ENCODE results near the gene OR10A3. TPM values are rescaled to one million over a fixed set of nuclear protein-coding genes. Genes with fewer than 3 reads are reported as not detected.

Gene OR10A3
- total RNA-seq, 1 experiment from 2014 or later: not detected

GRCh38 chr11:7949934-7950333, 8.4 kb upstream of the OR10A3 start:
- no peak overlapping the region for H3K27ac ChIP-seq (ENCODE audit: low read depth, low read length, poor library complexity, severe bottlenecking)

DNA sequence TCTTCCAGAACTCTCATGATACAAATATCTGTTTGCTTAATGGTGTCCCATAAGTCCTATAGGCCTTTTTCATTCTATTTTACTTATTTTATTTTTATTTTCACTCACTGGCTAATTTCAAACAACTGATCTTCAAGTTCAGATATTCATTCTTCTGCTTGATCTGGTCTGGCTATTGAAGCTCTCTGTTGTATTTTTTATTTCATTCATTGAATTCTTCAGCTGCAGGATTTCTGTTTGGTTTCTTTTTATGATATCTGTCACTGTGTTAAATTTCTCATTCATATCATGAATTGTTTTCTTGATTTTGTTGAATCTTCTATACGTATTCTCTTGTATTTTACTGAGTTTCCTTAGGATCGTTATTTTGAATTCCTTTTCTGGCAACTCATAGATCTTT, 2.6 kb upstream of the OR10A3 start:
- no TSS peak for BruUV-seq (replicated peaks)
- TF ChIP-seq EZH2 (IDR thresholded peaks at IDR 0.05; ENCODE audit: borderline replicate concordance, low read depth, low read length, poor library complexity, severe bottlenecking): no peak
- TF ChIP-seq, protein P1, sequence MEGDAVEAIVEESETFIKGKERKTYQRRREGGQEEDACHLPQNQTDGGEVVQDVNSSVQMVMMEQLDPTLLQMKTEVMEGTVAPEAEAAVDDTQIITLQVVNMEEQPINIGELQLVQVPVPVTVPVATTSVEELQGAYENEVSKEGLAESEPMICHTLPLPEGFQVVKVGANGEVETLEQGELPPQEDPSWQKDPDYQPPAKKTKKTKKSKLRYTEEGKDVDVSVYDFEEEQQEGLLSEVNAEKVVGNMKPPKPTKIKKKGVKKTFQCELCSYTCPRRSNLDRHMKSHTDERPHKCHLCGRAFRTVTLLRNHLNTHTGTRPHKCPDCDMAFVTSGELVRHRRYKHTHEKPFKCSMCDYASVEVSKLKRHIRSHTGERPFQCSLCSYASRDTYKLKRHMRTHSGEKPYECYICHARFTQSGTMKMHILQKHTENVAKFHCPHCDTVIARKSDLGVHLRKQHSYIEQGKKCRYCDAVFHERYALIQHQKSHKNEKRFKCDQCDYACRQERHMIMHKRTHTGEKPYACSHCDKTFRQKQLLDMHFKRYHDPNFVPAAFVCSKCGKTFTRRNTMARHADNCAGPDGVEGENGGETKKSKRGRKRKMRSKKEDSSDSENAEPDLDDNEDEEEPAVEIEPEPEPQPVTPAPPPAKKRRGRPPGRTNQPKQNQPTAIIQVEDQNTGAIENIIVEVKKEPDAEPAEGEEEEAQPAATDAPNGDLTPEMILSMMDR (conservative IDR thresholded peaks at IDR 0.05; ENCODE audit: low read depth, low read length): no peak
- Histone ChIP-seq H3K4me1 (ENCODE audit: insufficient read depth, low read length, poor library complexity, severe bottlenecking) (no peaks in the 10 kb centered on the region), H3K27me3 (replicated peaks; ENCODE audit: insufficient read depth, low read depth, low read length, poor library complexity) (peaks cover 15% of the 10 kb centered on the region), H3K27ac (ENCODE audit: low read depth, low read length, poor library complexity, severe bottlenecking) (no peak overlapping the region), H3K36me3 (ENCODE audit: insufficient read depth, low read length, poor library complexity, severe bottlenecking) (no peaks in the 10 kb centered on the region), H3K4me3 (ENCODE audit: low read depth, low read length, poor library complexity, severe bottlenecking) (no peak overlapping the region), H3K9me3 (ENCODE audit: low read depth, low read length, poor library complexity, severe bottlenecking) (no peaks in the 10 kb centered on the region)
- ChIA-PET POLR2A (ENCODE audit: low non-redundant PET) (interaction anchor here (0.8 kb wide), 1 partner anchor 588 kb away, joined by 4 read pairs; no protein-coding TSS in a partner anchor), CTCF (no interaction called here)
- intact Hi-C loops (cut with micrococcal nuclease; ENCODE audit: unreplicated experiment): no loop called here
- no peak for DNase-seq (ENCODE audit: low spot score)

More at GRCh38 chr11:7949934-7950333, 8.4 kb upstream of the OR10A3 start:
- no peak for DNase-seq (ENCODE audit: low spot score)
- TF ChIP-seq EZH2 (IDR thresholded peaks at IDR 0.05; ENCODE audit: borderline replicate concordance, low read depth, low read length, poor library complexity, severe bottlenecking): no peak
- TF ChIP-seq, protein P1 (conservative IDR thresholded peaks at IDR 0.05; ENCODE audit: low read depth, low read length): no peak
- ChIA-PET CTCF (no interaction called here), POLR2A (ENCODE audit: low non-redundant PET) (no interaction called here)
- no peaks in the 10 kb centered on the region for H3K4me1 ChIP-seq (ENCODE audit: insufficient read depth, low read length, poor library complexity, severe bottlenecking)
- H3K9me3 ChIP-seq (ENCODE audit: low read depth, low read length, poor library complexity, severe bottlenecking): no peaks in the 10 kb centered on the region
- H3K36me3 ChIP-seq (ENCODE audit: insufficient read depth, low read length, poor library complexity, severe bottlenecking): no peaks in the 10 kb centered on the region
- intact Hi-C loops (cut with micrococcal nuclease; ENCODE audit: unreplicated experiment): no loop called here
- no peaks in the 10 kb centered on the region for H3K27me3 ChIP-seq (replicated peaks; ENCODE audit: insufficient read depth, low read depth, low read length, poor library complexity)
- no peak overlapping the region for H3K4me3 ChIP-seq (ENCODE audit: low read depth, low read length, poor library complexity, severe bottlenecking)
- BruUV-seq (replicated peaks): no TSS peak

DNA sequence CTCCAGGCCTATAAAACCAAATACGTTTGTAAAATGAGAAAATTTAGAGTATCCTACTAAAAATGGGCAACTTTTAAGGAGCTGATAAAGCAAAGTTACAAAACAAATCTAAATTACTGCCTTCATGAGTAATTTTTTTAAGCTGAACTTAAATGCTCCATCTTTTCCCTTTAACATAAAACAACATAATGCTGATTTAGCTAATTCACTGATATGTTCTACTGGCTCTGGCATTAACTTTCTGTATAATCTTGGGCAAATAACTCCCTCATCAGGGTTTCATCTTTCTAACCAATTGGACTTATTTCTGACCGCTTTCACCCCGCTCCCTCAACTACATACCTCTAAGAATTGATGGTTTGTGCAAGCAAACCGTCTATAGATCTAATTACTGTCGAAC, 362 bp downstream of the OR10A3 start:
- no peak overlapping the region for H3K4me3 ChIP-seq (ENCODE audit: low read depth, low read length, poor library complexity, severe bottlenecking)
- no peak overlapping the region for H3K27ac ChIP-seq (ENCODE audit: low read depth, low read length, poor library complexity, severe bottlenecking)
- BruUV-seq (replicated peaks): no TSS peak
- peaks cover 15% of the 10 kb centered on the region for H3K27me3 ChIP-seq (replicated peaks; ENCODE audit: insufficient read depth, low read depth, low read length, poor library complexity)
- TF ChIP-seq, protein P1 (conservative IDR thresholded peaks at IDR 0.05; ENCODE audit: low read depth, low read length): no peak
- no peak for TF ChIP-seq EZH2 (IDR thresholded peaks at IDR 0.05; ENCODE audit: borderline replicate concordance, low read depth, low read length, poor library complexity, severe bottlenecking)
- ChIA-PET CTCF (no interaction called here), POLR2A (ENCODE audit: low non-redundant PET) (no interaction called here)
- DNase-seq (ENCODE audit: low spot score): no peak
- intact Hi-C loops (cut with micrococcal nuclease; ENCODE audit: unreplicated experiment): no loop called here
- no peaks in the 10 kb centered on the region for H3K4me1 ChIP-seq (ENCODE audit: insufficient read depth, low read length, poor library complexity, severe bottlenecking)
- H3K9me3 ChIP-seq (ENCODE audit: low read depth, low read length, poor library complexity, severe bottlenecking): no peaks in the 10 kb centered on the region
- H3K36me3 ChIP-seq (ENCODE audit: insufficient read depth, low read length, poor library complexity, severe bottlenecking): no peaks in the 10 kb centered on the region

Data from A673 (cell line).